Measurements from ENCODE around the gene RIN1. TPM values are rescaled to one million over a fixed set of nuclear protein-coding genes. Genes with fewer than 3 reads are reported as not detected.
A peak's percentile ranks its signal among the peaks of the same experiment; 100 is the strongest.

The RIN1 gene
- total and polyA plus RNA-seq, 2 of the 13 experiments (the other 11 are each of a cell fraction or from before 2014, with no cell fraction given): 2.4 to 4.1 TPM

DNA sequence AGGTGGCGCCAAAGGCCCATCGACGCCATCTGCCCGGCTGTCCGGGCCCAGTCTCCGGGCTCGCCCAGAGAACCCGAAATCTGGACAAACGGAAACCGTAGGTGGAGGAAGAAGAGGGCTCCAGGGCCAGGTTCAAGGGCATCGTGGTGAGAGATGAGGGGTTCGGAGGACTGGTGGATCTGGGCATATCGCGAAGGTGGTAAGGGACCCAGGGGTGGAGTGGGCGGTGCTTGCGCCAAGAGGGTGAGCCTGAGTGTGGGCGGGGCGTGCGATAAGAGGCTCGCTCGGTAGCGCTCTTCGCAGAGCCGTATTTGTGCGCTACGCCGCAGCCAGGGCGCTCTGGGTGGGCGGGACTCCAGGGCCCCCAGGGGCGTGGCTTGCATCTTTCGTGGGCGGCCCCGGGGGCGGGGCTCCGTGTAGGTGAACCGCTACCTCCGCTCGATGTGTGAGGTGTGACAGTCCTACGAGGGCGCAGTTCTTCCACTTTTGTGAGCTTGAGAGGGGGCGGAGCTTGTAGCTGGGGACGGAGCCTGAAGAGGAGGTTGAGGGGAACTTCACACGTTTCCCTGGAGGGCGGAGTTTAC, 24.2 kb downstream of the RIN1 start (continued):
- TF ChIP-seq, protein P1, sequence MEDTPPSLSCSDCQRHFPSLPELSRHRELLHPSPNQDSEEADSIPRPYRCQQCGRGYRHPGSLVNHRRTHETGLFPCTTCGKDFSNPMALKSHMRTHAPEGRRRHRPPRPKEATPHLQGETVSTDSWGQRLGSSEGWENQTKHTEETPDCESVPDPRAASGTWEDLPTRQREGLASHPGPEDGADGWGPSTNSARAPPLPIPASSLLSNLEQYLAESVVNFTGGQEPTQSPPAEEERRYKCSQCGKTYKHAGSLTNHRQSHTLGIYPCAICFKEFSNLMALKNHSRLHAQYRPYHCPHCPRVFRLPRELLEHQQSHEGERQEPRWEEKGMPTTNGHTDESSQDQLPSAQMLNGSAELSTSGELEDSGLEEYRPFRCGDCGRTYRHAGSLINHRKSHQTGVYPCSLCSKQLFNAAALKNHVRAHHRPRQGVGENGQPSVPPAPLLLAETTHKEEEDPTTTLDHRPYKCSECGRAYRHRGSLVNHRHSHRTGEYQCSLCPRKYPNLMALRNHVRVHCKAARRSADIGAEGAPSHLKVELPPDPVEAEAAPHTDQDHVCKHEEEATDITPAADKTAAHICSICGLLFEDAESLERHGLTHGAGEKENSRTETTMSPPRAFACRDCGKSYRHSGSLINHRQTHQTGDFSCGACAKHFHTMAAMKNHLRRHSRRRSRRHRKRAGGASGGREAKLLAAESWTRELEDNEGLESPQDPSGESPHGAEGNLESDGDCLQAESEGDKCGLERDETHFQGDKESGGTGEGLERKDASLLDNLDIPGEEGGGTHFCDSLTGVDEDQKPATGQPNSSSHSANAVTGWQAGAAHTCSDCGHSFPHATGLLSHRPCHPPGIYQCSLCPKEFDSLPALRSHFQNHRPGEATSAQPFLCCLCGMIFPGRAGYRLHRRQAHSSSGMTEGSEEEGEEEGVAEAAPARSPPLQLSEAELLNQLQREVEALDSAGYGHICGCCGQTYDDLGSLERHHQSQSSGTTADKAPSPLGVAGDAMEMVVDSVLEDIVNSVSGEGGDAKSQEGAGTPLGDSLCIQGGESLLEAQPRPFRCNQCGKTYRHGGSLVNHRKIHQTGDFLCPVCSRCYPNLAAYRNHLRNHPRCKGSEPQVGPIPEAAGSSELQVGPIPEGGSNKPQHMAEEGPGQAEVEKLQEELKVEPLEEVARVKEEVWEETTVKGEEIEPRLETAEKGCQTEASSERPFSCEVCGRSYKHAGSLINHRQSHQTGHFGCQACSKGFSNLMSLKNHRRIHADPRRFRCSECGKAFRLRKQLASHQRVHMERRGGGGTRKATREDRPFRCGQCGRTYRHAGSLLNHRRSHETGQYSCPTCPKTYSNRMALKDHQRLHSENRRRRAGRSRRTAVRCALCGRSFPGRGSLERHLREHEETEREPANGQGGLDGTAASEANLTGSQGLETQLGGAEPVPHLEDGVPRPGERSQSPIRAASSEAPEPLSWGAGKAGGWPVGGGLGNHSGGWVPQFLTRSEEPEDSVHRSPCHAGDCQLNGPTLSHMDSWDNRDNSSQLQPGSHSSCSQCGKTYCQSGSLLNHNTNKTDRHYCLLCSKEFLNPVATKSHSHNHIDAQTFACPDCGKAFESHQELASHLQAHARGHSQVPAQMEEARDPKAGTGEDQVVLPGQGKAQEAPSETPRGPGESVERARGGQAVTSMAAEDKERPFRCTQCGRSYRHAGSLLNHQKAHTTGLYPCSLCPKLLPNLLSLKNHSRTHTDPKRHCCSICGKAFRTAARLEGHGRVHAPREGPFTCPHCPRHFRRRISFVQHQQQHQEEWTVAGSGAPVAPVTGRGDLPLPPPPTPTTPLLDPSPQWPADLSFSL (CRISPR knock-in tag; IDR thresholded peaks at IDR 0.05): no peak
- TF ChIP-seq ZNF44 (CRISPR knock-in tag; IDR thresholded peaks at IDR 0.05) (no peak), KMT2A (CRISPR knock-in tag; IDR thresholded peaks at IDR 0.05) (peak; percentile 46; the same call in 1 of the 2 replicates), RFX1 (IDR thresholded peaks at IDR 0.05) (no peak), ZNF263 (CRISPR knock-in tag; IDR thresholded peaks at IDR 0.05) (peak; percentile 70), PTBP1 (IDR thresholded peaks at IDR 0.05; ENCODE audit: low read depth, low read length, poor library complexity, severe bottlenecking) (no peak), ZNF768 (CRISPR knock-in tag; IDR thresholded peaks at IDR 0.05) (peak; percentile 52), PCBP2 (optimal IDR thresholded peaks at IDR 0.05; ENCODE audit: low read depth, low read length, poor library complexity, severe bottlenecking) (no peak), TBX3 (IDR thresholded peaks at IDR 0.05; ENCODE audit: borderline replicate concordance) (peak; percentile 77; the same call in 1 of the 2 replicates)
- TF ChIP-seq, protein P2, sequence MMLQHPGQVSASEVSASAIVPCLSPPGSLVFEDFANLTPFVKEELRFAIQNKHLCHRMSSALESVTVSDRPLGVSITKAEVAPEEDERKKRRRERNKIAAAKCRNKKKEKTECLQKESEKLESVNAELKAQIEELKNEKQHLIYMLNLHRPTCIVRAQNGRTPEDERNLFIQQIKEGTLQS (CRISPR knock-in tag; IDR thresholded peaks at IDR 0.05): no peak
- TF ChIP-seq, protein P3, sequence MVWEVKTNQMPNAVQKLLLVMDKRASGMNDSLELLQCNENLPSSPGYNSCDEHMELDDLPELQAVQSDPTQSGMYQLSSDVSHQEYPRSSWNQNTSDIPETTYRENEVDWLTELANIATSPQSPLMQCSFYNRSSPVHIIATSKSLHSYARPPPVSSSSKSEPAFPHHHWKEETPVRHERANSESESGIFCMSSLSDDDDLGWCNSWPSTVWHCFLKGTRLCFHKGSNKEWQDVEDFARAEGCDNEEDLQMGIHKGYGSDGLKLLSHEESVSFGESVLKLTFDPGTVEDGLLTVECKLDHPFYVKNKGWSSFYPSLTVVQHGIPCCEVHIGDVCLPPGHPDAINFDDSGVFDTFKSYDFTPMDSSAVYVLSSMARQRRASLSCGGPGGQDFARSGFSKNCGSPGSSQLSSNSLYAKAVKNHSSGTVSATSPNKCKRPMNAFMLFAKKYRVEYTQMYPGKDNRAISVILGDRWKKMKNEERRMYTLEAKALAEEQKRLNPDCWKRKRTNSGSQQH (CRISPR knock-in tag; IDR thresholded peaks at IDR 0.05; ENCODE audit: low read depth): no peak
- TF ChIP-seq, protein P4, sequence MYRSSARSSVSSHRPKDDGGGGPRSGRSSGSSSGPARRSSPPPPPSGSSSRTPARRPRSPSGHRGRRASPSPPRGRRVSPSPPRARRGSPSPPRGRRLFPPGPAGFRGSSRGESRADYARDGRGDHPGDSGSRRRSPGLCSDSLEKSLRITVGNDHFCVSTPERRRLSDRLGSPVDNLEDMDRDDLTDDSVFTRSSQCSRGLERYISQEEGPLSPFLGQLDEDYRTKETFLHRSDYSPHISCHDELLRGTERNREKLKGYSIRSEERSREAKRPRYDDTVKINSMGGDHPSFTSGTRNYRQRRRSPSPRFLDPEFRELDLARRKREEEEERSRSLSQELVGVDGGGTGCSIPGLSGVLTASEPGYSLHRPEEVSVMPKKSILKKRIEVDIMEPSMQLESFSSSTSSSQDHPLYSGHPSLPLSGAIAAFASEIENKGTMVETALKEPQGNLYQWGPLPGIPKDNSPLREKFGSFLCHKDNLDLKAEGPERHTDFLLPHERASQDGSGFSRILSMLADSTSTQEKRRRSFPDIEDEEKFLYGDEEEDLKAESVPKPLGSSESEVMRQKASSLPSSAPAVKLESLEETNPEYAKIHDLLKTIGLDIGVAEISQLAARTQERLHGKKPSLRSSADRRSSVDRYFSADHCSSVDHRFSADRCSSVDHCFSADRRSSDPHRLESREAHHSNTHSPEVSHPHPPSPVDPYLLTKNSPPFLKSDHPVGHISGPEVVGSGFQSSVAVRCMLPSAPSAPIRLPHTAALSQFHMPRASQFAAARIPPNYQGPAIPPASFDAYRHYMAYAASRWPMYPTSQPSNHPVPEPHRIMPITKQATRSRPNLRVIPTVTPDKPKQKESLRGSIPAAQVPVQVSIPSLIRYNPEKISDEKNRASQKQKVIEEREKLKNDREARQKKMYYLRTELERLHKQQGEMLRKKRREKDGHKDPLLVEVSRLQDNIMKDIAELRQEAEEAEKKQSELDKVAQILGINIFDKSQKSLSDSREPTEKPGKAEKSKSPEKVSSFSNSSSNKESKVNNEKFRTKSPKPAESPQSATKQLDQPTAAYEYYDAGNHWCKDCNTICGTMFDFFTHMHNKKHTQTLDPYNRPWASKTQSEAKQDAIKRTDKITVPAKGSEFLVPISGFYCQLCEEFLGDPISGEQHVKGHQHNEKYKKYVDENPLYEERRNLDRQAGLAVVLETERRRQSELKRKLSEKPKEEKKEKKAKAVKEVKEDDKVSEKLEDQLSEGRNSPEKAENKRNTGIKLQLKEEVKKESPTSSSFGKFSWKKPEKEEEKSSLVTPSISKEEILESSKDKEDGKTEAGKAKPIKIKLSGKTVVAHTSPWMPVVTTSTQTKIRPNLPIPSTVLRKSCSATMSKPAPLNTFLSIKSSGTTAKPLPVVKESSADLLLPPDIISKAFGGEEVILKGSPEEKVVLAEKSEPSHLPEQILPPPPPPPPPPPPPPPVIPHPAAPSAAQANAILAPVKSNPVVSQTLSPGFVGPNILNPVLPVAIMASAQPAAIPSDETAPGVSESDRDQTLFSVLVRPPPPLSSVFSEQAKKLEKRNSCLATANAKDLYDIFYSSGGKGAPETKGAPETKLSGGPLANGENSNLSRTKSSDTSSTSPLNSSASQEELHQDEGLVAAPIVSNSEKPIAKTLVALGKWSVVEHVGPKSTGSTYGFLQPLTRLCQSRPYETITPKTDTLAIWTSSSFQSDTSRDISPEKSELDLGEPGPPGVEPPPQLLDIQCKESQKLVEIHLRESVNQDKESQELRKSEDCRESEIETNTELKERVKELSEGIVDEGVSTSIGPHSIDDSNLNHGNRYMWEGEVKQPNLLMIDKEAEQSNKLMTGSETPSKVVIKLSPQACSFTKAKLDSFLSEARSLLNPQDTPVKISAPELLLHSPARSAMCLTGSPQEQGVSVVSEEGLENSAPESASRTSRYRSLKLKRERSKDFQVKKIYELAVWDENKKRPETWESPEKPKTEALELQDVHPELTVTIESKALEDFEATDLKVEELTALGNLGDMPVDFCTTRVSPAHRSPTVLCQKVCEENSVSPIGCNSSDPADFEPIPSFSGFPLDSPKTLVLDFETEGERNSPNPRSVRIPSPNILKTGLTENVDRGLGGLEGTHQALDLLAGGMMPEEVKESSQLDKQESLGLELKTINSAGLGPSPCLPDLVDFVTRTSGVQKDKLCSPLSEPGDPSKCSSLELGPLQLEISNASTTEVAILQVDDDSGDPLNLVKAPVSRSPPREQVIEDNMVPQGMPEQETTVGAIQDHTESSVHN (CRISPR knock-in tag; IDR thresholded peaks at IDR 0.05): no peak

All from HepG2 (cell line).